GM06990 (cell line): ENCODE data around the gene RIPOR2.
"Not testable (repeated sequence)": the region's sequence is repeated elsewhere in the genome, so short reads cannot be mapped to it uniquely, and the experiment has no call there.

Experiments used
- DNase-seq: peaks from one replicate; pipeline ENCODE4 v3.0.0-alpha.2; 2011; ENCODE audit not compliant: insufficient read length; ENCODE audit errors: extremely low read depth
- H3K27me3 ChIP-seq: replicated peaks from 2 replicates; pipeline ENCODE4 v1.6.0; 2011; ENCODE audit warnings: low read length; ENCODE audit not compliant: control insufficient read depth, insufficient read depth
- H3K36me3 ChIP-seq: 2 replicates; pipeline ENCODE4 v1.5.1; 2011; ENCODE audit warnings: low read length; ENCODE audit not compliant: control insufficient read depth, insufficient read depth
- H3K4me3 ChIP-seq: replicated peaks from 2 replicates; pipeline ENCODE4 v1.5.1; 2011; ENCODE audit warnings: low read depth, mild to moderate bottlenecking, control low read depth, low read length
- CTCF ChIP-seq: IDR thresholded peaks from 2 replicates; pipeline ENCODE4 v1.5.1; 2011; ENCODE audit warnings: low read length, control low read depth, mild to moderate bottlenecking, inconsistent platforms; ENCODE audit not compliant: insufficient read depth, poor library complexity, severe bottlenecking

The RIPOR2 gene

GRCh38 chr6:24761193-24761835, 174.4 kb downstream of the RIPOR2 start:
- H3K36me3 ChIP-seq = no peaks in the 10 kb centered on the region
- no peaks in the 10 kb centered on the region for H3K27me3 ChIP-seq
- no peak for DNase-seq
- no peak overlapping the region for H3K4me3 ChIP-seq
- no peak for TF ChIP-seq CTCF

- DNase-seq = no peak
- no peak overlapping the region for H3K4me3 ChIP-seq
- TF ChIP-seq CTCF = no peak
- H3K36me3 ChIP-seq = no peaks in the 10 kb centered on the region
- H3K27me3 ChIP-seq = no peaks in the 10 kb centered on the region
These were observed 175.6 kb downstream of the RIPOR2 start for GRCh38 chr6:24760210-24760609.

- DNase-seq = no peak
These were observed 176.0 kb downstream of the RIPOR2 start for GRCh38 chr6:24759718-24760117.

GRCh38 chr6:24757611-24758010, 178.1 kb downstream of the RIPOR2 start:
- no peak overlapping the region for H3K4me3 ChIP-seq
- H3K27me3 ChIP-seq = no peaks in the 10 kb centered on the region
- DNase-seq = no peak
- H3K36me3 ChIP-seq = no peaks in the 10 kb centered on the region
- no peak for TF ChIP-seq CTCF

More at GRCh38 chr6:24759718-24760117, 176.0 kb downstream of the RIPOR2 start:
- no peak for TF ChIP-seq CTCF
- Histone ChIP-seq H3K27me3 (no peaks in the 10 kb centered on the region), H3K4me3 (no peak overlapping the region), H3K36me3 (no peaks in the 10 kb centered on the region)

- DNase-seq = no peak
- TF ChIP-seq CTCF = no peak
- no peaks in the 10 kb centered on the region for H3K36me3 ChIP-seq
- no peaks in the 10 kb centered on the region for H3K27me3 ChIP-seq
- no peak overlapping the region for H3K4me3 ChIP-seq
These were observed 180.5 kb downstream of the RIPOR2 start for GRCh38 chr6:24755279-24755678.

GRCh38 chr6:24754378-24754777, 181.4 kb downstream of the RIPOR2 start:
- H3K4me3 ChIP-seq, H3K27me3 ChIP-seq, H3K36me3 ChIP-seq, DNase-seq: not testable (repeated sequence)
